GM18520 (cell line): Measurements from ENCODE around the gene ADAMTS12.

ENCODE experiments used
- ATAC-seq: cut with Tn5 transposase; IDR thresholded peaks from one replicate; pipeline ENCODE4 v1.9.1; 2021; ENCODE audit not compliant: unreplicated experiment

Gene ADAMTS12

DNA sequence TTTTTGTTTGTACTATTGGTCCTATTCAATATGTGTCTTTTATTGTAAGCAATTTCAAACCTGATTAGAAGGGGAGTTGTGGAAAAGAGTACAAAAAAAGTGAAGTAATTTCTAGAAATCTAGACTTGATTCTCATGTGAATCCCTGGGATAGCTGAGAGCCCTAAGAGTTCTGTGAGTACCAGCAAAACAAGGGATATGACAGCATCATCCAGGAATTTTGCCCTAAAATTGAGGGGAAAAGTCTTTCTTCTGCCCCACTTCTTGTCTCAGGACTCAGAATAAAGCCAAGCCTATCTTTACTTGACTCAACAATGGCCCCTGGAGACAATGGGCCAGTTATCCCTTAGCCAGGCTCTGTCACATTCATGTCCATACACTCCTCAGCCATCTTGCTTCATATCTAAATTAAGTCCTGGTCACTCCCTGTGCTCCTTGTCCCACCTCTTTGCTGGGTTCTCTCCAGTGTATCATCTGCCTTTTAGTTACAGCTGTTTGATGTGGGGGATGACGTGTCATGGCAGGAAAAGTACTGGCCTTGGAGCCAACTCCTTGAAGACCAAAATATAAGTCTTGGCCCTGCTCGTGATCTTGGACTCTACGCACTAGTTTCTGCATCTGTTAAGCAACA is 81.2 kb downstream of the ADAMTS12 start:
- ATAC-seq: no peak

- no peak for ATAC-seq
These were observed 81.9 kb downstream of the ADAMTS12 start for GRCh38 chr5:33809936-33810335.

- ATAC-seq: no peak
These were observed 83.1 kb downstream of the ADAMTS12 start for GRCh38 chr5:33808699-33809098.

DNA sequence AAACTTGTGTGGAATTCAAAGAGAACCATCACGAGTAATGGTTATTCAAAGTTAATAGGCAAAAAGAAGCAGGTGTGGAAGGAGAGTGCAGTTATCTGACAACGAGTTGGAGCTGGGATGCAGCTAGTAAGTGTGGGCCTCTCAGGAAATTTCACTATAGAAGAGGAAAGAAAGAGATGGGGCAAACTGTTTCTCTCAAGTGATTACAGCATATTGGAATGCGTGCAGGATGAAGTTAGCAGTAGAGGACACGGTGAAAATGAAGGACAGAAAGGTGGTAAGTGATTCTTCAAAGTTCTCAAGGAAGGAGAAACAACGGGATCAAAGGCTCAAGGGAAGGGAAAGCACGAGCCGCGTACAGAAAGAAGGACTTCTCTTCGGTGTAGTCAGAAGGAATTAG is 84.0 kb downstream of the ADAMTS12 start:
- no peak for ATAC-seq

DNA sequence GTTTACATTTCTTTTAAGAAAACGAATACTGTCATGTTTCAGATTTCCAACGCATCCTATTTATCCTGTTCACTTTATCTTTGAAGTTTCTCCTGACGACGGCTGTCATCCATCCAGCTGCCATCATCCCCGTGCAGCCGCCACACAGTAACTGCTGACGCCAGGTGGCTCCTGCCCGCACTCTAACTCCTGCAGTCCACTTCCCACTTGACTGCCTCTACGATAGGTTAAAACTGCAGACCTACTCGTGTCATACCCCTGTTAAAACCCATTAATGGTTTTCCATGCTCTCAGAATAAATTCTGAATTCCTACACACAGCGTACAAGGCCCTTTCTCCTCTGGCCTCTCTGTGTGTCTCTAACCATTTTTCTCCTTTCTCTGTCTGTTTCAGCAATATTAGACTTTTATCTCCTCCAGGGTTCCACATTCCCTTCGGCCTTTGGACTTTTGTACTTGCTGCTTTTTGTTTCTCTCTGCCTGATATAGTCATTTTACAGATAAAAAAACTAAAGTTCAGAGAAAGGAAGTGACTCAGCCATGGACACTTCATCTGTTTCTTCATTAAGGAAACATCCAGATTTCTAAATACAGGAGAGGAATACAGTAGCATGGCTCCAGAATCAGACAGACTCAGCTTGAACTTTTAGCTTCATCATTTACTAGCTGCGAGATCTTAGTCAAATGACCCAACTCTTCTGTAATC is 84.9 kb downstream of the ADAMTS12 start:
- ATAC-seq: no peak

- ATAC-seq: no peak
These were observed 90.5 kb downstream of the ADAMTS12 start for GRCh38 chr5:33801292-33801691.

GRCh38 chr5:33800241-33800950 is 91.4 kb downstream of the ADAMTS12 start:
- ATAC-seq: no peak

DNA sequence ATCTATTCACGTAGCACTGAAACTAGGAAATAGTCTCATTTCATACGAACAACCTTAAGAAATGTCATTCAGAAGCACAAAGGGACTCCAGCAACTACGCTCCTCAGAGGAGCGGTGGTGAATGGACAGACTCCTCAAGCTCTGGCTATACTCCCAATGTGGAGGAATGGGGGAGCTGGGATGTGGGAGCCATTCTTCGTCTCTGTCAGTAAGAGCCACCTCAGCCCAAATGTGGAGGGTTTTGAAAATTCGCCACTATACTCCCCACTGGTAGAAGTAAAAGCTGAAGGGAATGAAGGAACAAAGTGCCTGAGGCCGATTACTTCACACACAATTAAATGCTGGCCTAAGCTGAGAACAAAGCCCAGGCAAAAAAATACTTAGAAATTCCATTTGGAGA is 96.3 kb downstream of the ADAMTS12 start:
- no peak for ATAC-seq

DNA sequence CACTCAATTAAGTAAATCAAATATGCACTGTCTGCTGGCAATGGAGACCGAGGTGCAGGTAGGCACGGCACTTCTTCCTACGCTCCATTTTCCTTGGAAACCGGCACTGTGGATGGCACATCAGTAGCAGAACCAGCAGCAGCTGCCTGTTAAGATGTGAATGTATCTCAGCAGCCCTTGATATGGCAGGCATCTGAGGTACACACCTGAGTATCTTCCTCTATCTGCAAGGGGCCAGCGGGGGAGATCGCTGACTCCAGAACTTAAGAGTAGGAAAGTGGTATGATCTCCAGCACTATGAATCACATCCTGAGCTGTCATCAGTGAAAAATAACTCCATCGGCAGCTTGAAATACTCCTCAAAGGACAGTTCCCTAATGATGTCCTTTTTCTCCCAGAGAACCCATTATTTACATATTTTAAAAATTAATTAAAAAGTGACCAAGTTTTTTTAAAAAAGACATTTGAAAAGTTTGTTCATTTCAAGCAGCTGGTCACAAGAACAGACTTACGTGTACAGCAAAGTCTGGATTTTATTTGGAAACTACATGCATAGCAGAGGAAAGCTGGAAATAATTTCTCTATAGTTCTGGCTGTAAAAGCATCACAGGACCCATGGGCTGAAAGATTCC is 97.1 kb downstream of the ADAMTS12 start:
- no peak for ATAC-seq

DNA sequence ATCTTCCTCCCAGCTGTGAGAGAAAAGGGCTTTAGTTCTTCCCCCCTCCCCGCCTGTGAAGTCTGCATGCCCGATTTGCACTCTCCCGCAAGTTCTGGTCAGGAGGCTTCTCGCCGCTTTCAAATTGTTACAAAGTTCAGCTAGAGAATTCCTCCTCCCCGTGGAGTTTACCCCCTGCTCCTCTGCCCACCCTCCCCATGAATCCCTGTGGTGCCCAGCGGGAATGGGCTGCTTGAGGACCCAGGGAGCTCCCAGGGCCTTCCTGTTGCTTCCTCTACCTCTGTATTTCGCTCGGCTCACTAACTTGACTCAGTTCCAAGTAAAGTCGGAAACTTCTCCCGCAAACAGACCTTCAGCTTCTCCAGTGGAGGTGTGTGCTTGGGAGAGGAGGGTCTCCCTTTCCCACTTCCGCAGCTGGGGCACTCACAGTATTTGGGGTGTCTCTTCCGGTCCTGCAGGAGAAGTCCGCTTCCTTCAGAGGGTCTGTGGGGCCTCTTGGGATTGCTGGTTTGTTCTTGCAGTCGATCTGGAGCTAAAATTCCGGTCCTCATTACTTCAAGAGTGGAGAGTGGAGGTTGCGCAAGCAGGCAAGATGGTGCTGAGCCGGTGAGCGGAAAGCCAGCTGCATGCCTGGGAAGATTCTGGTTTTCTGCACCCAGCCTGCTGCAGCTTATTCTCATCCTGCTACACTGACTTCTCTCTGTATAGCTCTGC is 97.8 kb downstream of the ADAMTS12 start:
- no peak for ATAC-seq

- no peak for ATAC-seq
These were observed 98.5 kb downstream of the ADAMTS12 start for GRCh38 chr5:33793276-33793675.

DNA sequence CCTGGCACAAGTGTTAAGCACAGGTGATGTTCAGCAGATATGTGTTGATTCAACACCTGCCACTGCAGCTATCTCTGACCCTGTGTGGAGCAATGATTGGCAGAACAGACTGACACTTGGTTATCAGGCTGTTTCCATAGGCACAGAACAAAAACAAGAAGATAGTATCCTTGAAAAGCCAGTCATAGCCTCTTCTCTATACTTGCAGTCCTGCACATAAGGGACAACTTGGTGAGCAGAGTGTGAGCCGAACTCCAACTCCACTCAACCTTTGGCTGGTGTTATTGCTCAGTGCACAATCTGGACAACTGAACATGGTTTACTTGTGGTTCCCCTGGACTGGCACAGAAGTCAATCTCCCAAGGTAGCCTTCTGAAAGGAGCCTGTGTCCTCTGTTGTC is 99.2 kb downstream of the ADAMTS12 start:
- ATAC-seq: no peak

- no peak for ATAC-seq
These were observed 102.2 kb downstream of the ADAMTS12 start for GRCh38 chr5:33789567-33789957.

- no peak for ATAC-seq
These were observed 102.7 kb downstream of the ADAMTS12 start for GRCh38 chr5:33788922-33789566.

DNA sequence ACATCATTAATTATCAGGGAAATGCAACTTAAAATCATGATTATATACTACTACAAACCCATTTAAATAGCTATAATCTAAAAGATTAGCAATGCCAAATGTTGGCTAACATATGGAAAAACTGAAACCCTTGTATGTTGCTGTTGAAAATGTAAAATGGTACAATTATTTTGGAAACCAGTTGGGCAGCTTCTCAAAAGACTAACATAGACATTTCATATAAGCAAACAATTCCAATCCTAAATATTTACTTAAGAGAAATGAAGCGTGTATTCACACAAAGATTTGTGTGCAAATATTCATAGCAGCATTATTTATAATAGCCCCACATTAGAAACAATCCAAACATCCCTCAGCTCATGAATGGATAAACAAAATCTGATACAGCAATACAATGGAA is 106.2 kb downstream of the ADAMTS12 start:
- no peak for ATAC-seq

DNA sequence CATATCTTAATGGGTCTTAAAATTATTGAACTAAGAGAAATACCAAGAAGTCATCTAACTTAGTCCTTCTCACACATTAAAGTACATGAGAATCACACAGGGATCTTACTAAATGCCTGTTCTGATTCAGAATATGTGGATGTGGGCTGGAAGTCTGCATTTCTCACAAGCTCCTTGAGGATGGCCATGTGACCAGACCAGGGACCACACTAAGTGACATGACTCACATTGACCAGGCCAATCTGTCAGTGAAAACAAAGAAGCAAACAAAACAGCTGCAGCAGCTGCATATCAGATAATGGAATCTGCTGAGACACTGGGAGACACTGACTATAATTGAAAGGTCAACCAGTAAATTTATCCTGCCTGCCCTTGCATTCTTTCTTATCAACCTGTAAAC is 110.5 kb downstream of the ADAMTS12 start:
- ATAC-seq: no peak

DNA sequence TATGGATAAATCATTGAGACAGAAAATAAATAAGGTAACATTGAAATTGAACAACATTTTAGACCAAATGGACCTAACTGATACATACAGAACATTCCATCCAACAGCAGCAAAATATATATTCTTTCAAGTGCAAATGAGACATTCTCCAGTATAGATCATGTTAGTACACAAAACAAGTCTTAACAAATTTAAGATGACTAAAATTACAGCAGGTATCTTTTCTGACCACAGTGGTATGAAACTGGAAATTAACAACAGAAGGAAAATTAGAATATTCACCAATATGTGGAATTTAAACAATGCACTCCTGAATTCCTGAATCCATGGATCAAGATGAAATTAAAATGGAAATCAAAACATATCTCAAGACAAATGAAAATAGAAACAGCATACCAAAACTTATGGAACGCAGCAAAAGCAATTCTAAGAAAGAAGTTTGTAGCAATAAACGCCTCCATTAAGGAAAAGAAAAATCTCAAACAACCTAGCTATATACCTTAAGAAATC is 115.6 kb downstream of the ADAMTS12 start:
- ATAC-seq: no peak

DNA sequence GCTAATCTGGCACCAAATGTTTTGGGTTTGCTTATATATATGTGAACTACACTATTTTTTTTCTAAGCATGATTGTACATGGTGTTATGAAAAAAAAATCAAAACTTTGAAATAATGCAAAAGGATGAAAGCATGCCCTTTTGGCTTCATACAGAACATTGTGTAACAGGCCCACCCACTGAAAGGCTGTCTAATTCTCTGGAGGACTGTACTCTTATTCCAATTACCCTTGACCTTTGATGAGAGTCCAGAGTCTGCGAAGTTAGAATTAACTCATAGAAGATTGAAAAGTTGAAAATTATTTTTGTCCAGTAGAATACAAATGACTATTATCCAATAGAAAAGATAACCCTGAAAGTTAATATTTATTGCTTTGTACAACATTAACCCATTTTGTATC is 117.4 kb downstream of the ADAMTS12 start:
- ATAC-seq: no peak

GRCh38 chr5:33772380-33772897 is 119.4 kb downstream of the ADAMTS12 start:
- ATAC-seq: no peak

- no peak for ATAC-seq
These were observed 121.8 kb downstream of the ADAMTS12 start for GRCh38 chr5:33769968-33770367.
